GM21786 (cell line): ENCODE results near the gene RNASE9.
"Not testable (repeated sequence)": the region's sequence is repeated elsewhere in the genome, so short reads cannot be mapped to it uniquely, and the experiment has no call there.

ENCODE experiments used
- ATAC-seq: cut with Tn5 transposase; IDR thresholded peaks from one replicate; pipeline ENCODE4 v1.9.1; 2021; ENCODE audit not compliant: unreplicated experiment

RNASE9 gene

GRCh38 chr14:20578325-20578724 lies 17.5 kb upstream of the RNASE9 start:
- ATAC-seq, result no peak

- not testable (repeated sequence) for ATAC-seq
Measured at GRCh38 chr14:20572382-20572990, 11.6 kb upstream of the RNASE9 start.

GRCh38 chr14:20570720-20571119 lies 9.9 kb upstream of the RNASE9 start:
- not testable (repeated sequence) for ATAC-seq

GRCh38 chr14:20569865-20570264 lies 9.0 kb upstream of the RNASE9 start:
- not testable (repeated sequence) for ATAC-seq

GRCh38 chr14:20569066-20569465 lies 8.2 kb upstream of the RNASE9 start:
- ATAC-seq, result no peak

- ATAC-seq, result no peak
Measured at GRCh38 chr14:20568393-20568792, 7.5 kb upstream of the RNASE9 start.

- not testable (repeated sequence) for ATAC-seq
Measured at GRCh38 chr14:20567199-20567598, 6.4 kb upstream of the RNASE9 start.

GRCh38 chr14:20564501-20564997 lies 3.7 kb upstream of the RNASE9 start:
- no peak for ATAC-seq

GRCh38 chr14:20563971-20564370 lies 3.1 kb upstream of the RNASE9 start:
- ATAC-seq, result no peak

GRCh38 chr14:20559461-20559904 lies 1.4 kb downstream of the RNASE9 start:
- ATAC-seq, result no peak

GRCh38 chr14:20557212-20557542 lies 3.7 kb downstream of the RNASE9 start:
- ATAC-seq, result no peak

GRCh38 chr14:20556500-20557211 lies 4.2 kb downstream of the RNASE9 start:
- no peak for ATAC-seq

GRCh38 chr14:20555845-20556244 lies 5.0 kb downstream of the RNASE9 start:
- no peak for ATAC-seq

- ATAC-seq, result no peak
Measured at GRCh38 chr14:20553024-20553423, 7.8 kb downstream of the RNASE9 start.

- ATAC-seq, result no peak
Measured at GRCh38 chr14:20551606-20552005, 9.2 kb downstream of the RNASE9 start.

GRCh38 chr14:20550926-20551325 lies 9.9 kb downstream of the RNASE9 start:
- ATAC-seq, result no peak

GRCh38 chr14:20548414-20549158 lies 12.3 kb downstream of the RNASE9 start:
- no peak for ATAC-seq

- ATAC-seq, result no peak
Measured at GRCh38 chr14:20546877-20547276, 14.0 kb downstream of the RNASE9 start.

- ATAC-seq, result no peak
Measured at GRCh38 chr14:20539906-20540305, 20.9 kb downstream of the RNASE9 start.

GRCh38 chr14:20530771-20531571 lies 29.9 kb downstream of the RNASE9 start:
- no peak for ATAC-seq

- no peak for ATAC-seq
Measured at GRCh38 chr14:20529806-20530205, 31.0 kb downstream of the RNASE9 start.
